H7 (cell line): ENCODE data around the gene CHD1. TPM values are rescaled to one million over a fixed set of nuclear protein-coding genes. Genes with fewer than 3 reads are reported as not detected.

ENCODE experiments used
- DNase-seq: peaks from one replicate; pipeline ENCODE4 v3.0.0; 2012
- H3K27me3 ChIP-seq: 2 replicates; pipeline ENCODE4 v1.6.0; 2011; ENCODE audit warnings: mild to moderate bottlenecking, low read length; ENCODE audit not compliant: control insufficient read depth, insufficient read depth
- H3K36me3 ChIP-seq: replicated peaks from 2 replicates; pipeline ENCODE4 v1.5.1; 2011; ENCODE audit warnings: low read length; ENCODE audit not compliant: control insufficient read depth, insufficient read depth
- H3K4me3 ChIP-seq: 2 replicates; pipeline ENCODE4 v1.5.1; 2011; ENCODE audit warnings: low read depth, mild to moderate bottlenecking, control low read depth, low read length, moderate library complexity; ENCODE audit not compliant: insufficient read depth
- total RNA-seq: library from RNA; depleted of rRNA; stranded (reverse); fragments of >200 nt; shearing (Covaris generic); gene quantifications from 2 replicates; pipeline ENCODE4 v1.2.3, GENCODE V29; 2014

CHD1 gene
- total RNA-seq, 1 experiment from 2014 or later: 40.7 TPM

DNA sequence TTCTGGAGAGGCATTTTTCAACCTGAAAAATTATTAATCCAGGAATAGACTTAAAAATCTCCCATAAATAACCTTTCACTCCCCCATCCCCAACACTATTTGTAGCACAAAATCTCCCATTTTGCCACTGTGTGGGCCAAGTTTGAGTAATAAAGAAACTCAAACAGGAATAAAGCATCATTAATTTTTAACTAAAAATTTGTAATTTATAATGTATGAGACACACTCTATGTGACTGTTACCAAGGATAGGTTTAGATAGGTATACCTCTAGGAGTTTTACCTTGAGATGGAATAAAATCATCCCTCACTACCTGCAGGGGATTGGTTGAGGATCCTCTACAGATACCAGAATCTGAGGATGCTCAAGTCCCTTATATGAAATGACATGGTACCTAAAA, 30.1 kb downstream of the CHD1 start:
- Histone ChIP-seq H3K4me3 (no peak overlapping the region), H3K27me3 (no peaks in the 10 kb centered on the region), H3K36me3 (peaks cover 16% of the 10 kb centered on the region)
- no peak for DNase-seq

DNA sequence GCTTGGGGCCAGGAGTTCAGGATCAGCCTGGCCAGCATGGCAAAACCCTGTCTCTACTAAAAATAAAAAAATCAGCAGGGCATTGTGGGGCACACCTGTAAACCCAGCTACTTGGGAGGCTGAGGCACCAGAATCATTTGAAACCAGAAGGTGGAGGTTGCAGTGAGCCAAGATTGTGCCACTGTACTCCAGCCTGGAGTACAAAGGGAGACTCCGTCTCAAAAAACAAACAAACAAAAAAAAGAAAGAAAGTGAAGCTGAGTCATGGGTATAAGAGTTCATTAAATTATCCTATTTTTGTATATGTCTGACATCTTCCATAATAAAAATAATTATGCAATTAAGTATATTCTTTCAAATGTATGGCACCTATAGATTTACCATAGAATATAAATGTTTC, 37.2 kb downstream of the CHD1 start:
- DNase-seq: no peak
- Histone ChIP-seq H3K4me3 (no peak overlapping the region), H3K36me3 (peaks cover 14% of the 10 kb centered on the region), H3K27me3 (no peaks in the 10 kb centered on the region)

GRCh38 chr5:98880598-98880997, 48.2 kb downstream of the CHD1 start:
- Histone ChIP-seq H3K36me3 (peaks cover 12% of the 10 kb centered on the region), H3K27me3 (no peaks in the 10 kb centered on the region), H3K4me3 (no peak overlapping the region)
- no peak for DNase-seq

- peaks cover 12% of the 10 kb centered on the region for H3K36me3 ChIP-seq
- no peak overlapping the region for H3K4me3 ChIP-seq
- no peaks in the 10 kb centered on the region for H3K27me3 ChIP-seq
These were observed 48.7 kb downstream of the CHD1 start for GRCh38 chr5:98880151-98880550.

GRCh38 chr5:98877600-98877999, 51.2 kb downstream of the CHD1 start:
- Histone ChIP-seq H3K27me3 (no peaks in the 10 kb centered on the region), H3K4me3 (no peak overlapping the region), H3K36me3 (peaks cover 12% of the 10 kb centered on the region)
- DNase-seq: no peak

More at GRCh38 chr5:98880151-98880550, 48.7 kb downstream of the CHD1 start:
- DNase-seq: no peak

DNA sequence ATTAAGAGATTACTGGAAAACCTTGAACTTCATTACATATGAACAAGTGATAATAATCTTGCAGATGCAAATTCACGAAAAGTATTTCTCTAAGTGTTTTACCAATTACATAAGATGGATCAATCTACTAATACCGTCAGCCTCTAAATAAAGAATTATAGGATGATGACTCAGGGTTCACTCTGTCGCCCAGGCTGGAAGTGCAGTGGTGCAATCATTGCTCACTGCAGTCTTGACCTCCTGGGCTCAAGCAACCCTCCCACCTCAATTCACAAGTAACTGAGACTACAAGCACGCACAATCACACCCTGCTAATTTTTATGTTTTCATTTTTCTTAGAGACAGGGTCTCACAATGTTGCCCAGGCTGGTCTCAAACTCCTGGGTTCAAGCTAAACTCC, 56.1 kb downstream of the CHD1 start:
- Histone ChIP-seq H3K36me3 (peaks cover 10% of the 10 kb centered on the region), H3K4me3 (no peak overlapping the region), H3K27me3 (no peaks in the 10 kb centered on the region)
- no peak for DNase-seq

- no peak for DNase-seq
- Histone ChIP-seq H3K36me3 (peaks cover 6% of the 10 kb centered on the region), H3K27me3 (no peaks in the 10 kb centered on the region)
These were observed 63.1 kb downstream of the CHD1 start for GRCh38 chr5:98865690-98866089.

GRCh38 chr5:98847054-98847453, 81.8 kb downstream of the CHD1 start:
- H3K27me3 ChIP-seq: no peaks in the 10 kb centered on the region
- H3K36me3 ChIP-seq: no peaks in the 10 kb centered on the region
- H3K4me3 ChIP-seq: no peak overlapping the region
- DNase-seq: no peak

More at GRCh38 chr5:98865690-98866089, 63.1 kb downstream of the CHD1 start:
- no peak overlapping the region for H3K4me3 ChIP-seq

DNA sequence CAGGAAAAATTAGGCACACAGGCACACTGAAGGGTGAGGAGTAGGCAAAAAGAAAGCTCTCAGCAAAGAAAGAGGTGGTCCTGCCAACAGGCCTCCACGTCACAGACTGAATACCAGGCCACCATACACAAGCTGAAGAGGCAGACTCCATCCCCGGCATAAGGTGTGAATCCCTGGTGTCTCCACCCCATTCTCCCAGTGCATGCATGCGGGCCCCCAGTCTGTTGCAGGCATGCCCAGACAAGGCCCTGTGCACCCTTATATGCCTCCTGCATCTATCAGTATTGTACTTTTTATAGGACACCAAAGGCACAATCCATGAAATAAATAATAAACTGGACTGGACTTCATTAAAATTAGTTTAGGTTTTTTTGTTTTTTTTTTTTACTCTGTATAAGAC, 82.3 kb downstream of the CHD1 start:
- no peaks in the 10 kb centered on the region for H3K27me3 ChIP-seq
- H3K4me3 ChIP-seq: no peak overlapping the region
- no peak for DNase-seq
- no peaks in the 10 kb centered on the region for H3K36me3 ChIP-seq

DNA sequence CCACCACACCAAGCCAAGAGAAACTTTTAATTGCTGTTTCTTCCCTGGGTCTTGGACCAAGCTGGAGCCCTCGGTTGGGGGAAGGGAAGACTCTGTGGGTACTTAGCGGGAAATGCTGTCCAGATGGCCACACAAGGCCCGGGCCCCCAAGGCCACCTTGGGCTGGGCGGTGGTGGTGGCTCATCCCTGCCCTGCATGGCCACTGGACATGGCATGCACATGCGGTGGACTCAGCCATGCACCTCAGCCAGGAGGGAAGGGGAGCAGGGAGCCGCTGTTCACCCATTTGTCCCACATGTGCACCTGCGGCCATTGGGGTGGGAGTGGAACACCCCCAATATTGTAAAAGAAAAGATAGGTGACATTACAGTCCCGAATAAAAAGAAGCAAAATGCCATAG, 82.9 kb downstream of the CHD1 start:
- Histone ChIP-seq H3K4me3 (no peak overlapping the region), H3K36me3 (no peaks in the 10 kb centered on the region), H3K27me3 (no peaks in the 10 kb centered on the region)
- no peak for DNase-seq

DNA sequence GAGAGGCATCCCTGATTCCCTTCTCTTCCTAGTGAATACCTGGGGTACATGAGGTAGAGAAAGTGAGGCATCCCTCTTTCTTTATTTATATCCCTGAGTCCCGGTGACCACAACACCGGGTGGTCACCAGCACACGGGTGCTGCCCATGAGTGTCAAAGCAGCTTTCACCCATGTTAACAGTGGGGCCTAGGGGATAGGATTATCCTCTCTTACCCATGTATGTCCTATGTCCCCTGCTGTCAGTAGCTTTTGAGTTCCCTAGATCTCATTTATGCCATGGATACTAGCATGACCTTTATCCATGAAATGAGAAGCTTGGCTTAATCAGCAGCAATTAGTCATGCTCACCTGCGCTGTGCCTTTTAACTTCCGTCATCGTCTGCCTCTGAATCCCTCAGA, 83.9 kb downstream of the CHD1 start:
- DNase-seq: no peak
- no peak overlapping the region for H3K4me3 ChIP-seq

GRCh38 chr5:98843481-98843880, 85.3 kb downstream of the CHD1 start:
- no peaks in the 10 kb centered on the region for H3K27me3 ChIP-seq
- H3K4me3 ChIP-seq: no peak overlapping the region
- no peak for DNase-seq
- no peaks in the 10 kb centered on the region for H3K36me3 ChIP-seq

More for the DNA sequence above, 83.9 kb downstream of the CHD1 start:
- H3K27me3 ChIP-seq: no peaks in the 10 kb centered on the region
- H3K36me3 ChIP-seq: no peaks in the 10 kb centered on the region

DNA sequence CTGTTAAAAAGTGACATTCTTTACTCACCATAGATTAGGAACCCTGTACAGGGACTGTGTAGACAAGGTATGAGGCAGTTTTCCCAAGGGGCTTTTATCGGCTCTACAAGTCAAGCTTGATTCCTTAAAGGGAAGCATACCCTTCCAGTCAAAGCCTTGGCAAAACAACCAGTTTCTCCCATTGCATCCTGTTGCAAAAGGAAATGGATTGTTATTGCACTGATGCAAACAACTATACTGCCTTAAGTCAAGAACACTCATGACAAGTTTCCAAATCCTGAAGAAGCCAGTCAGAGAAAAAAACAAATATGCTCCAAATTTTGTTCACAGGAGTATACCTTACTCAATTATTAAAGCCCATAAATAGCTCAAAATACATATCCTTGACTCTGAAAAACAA, 87.9 kb downstream of the CHD1 start:
- Histone ChIP-seq H3K4me3 (no peak overlapping the region), H3K27me3 (no peaks in the 10 kb centered on the region), H3K36me3 (no peaks in the 10 kb centered on the region)
- no peak for DNase-seq

- H3K36me3 ChIP-seq: no peaks in the 10 kb centered on the region
- peak; percentile 40 for DNase-seq
- no peaks in the 10 kb centered on the region for H3K27me3 ChIP-seq
- peak overlapping the region; percentile 0; the same call in 1 of the 2 replicates for H3K4me3 ChIP-seq
These were observed 89.1 kb downstream of the CHD1 start for GRCh38 chr5:98839469-98840383.

GRCh38 chr5:98836175-98836574, 92.6 kb downstream of the CHD1 start:
- Histone ChIP-seq H3K36me3 (no peaks in the 10 kb centered on the region), H3K4me3 (no peak overlapping the region), H3K27me3 (no peaks in the 10 kb centered on the region)
- no peak for DNase-seq
